Measurements from ENCODE around the gene CAB39L. TPM values are rescaled to one million over a fixed set of nuclear protein-coding genes. Genes with fewer than 3 reads are reported as not detected.

CAB39L gene
- total and polyA plus RNA-seq, 2 donors (not counting 3 experiments of a cell fraction or from before 2014, with no cell fraction given), result 3.1 to 7.2 TPM

GRCh38 chr13:49437705-49438104 is 6.2 kb downstream of the CAB39L start:
- intact Hi-C loops (cut with micrococcal nuclease), result loop anchor here (1.0 kb wide), 1 partner anchor 136 kb away; no protein-coding TSS in a partner anchor
- dilution Hi-C loops (cut with MboI; ENCODE audit: extremely low pct_ligation_motif_present, low sequenced_read_pairs), result no loop called here
- DNase-seq (ENCODE audit: low read depth, low spot score) (no peak), FAIRE-seq (no peak)
- Histone ChIP-seq H3K4me1 (ENCODE audit: control insufficient read depth, extremely low read depth, insufficient read depth, low read length) (peaks cover 6% of the 10 kb centered on the region), H3K9me1 (replicated peaks; ENCODE audit: control insufficient read depth, extremely low read depth, insufficient read depth, low read length) (no peaks in the 10 kb centered on the region), H3K79me2 (ENCODE audit: control insufficient read depth, insufficient read depth, low read length) (no peaks in the 10 kb centered on the region), H3K27me3 (ENCODE audit: control insufficient read depth in 2 of 2, insufficient read depth in 2 of 2, low read length in 2 of 2) (no peaks in the 10 kb centered on the region), H3K9me3 (replicated peaks; ENCODE audit: control insufficient read depth, insufficient read depth, low read length) (no peaks in the 10 kb centered on the region), H3K4me2 (ENCODE audit: insufficient read depth, low read length) (no peak overlapping the region), H3K27ac (ENCODE audit: insufficient read depth, low read depth, low read length) (no peak overlapping the region), H2AFZ (ENCODE audit: low read depth, low read length) (no peak overlapping the region), H3K9ac (replicated peaks; ENCODE audit: extremely low read depth, insufficient read depth, low read length) (no peak overlapping the region), H4K20me1 (replicated peaks; ENCODE audit: control insufficient read depth, extremely low read depth, insufficient read depth, low read length) (no peaks in the 10 kb centered on the region), H3K36me3 (ENCODE audit: control insufficient read depth in 2 of 2, extremely low read depth in 1 of 2, insufficient read depth in 2 of 2, low read length in 2 of 2) (no peaks in the 10 kb centered on the region), H3K4me3 (replicated peaks in 1 of 3; ENCODE audit: insufficient read depth in 1 of 3, low read depth in 1 of 3, low read length in 3 of 3) (no peak overlapping the region)
- no peak for TF ChIP-seq MYC (IDR thresholded peaks at IDR 0.05; ENCODE audit: low read depth, low read length)
- no peak for TF ChIP-seq MAX (IDR thresholded peaks at IDR 0.05; ENCODE audit: insufficient read depth, insufficient read length)
- TF ChIP-seq JUN (IDR thresholded peaks at IDR 0.05; ENCODE audit: borderline replicate concordance, insufficient read depth, insufficient read length, low read depth), result no peak
- TF ChIP-seq FOS (IDR thresholded peaks at IDR 0.05; ENCODE audit: borderline replicate concordance, insufficient read depth, low read length), result no peak
- TF ChIP-seq GATA2 (IDR thresholded peaks at IDR 0.05; ENCODE audit: insufficient read depth, insufficient read length, low read depth, low read length), result no peak
- TF ChIP-seq CTCF (IDR thresholded peaks at IDR 0.05; ENCODE audit: extremely low read depth in 1 of 2, insufficient read depth in 1 of 2, low read depth in 1 of 2, low read length in 2 of 2), result no peak
- TF ChIP-seq POLR2A (IDR thresholded peaks at IDR 0.05; ENCODE audit: low read depth, low read length), result no peak
- TF ChIP-seq EZH2 (IDR thresholded peaks at IDR 0.05; ENCODE audit: borderline replicate concordance, low read depth, low read length, severe bottlenecking), result no peak
- TF ChIP-seq POLR2AphosphoS5 (IDR thresholded peaks at IDR 0.05; ENCODE audit: insufficient read depth, low read depth, low read length), result no peak
- ChIA-PET POLR2A (no interaction called here), CTCF (interaction anchor here (1.1 to 2.4 kb wide), 4 partner anchors 129 to 169 kb away, joined by 4 to 10 read pairs (median 6); no protein-coding TSS in a partner anchor)
- no TSS peak for BruUV-seq (replicated peaks)

All from endothelial cell of umbilical vein (primary cell).